ENCODE measurements around the gene MAPK1.

DNA sequence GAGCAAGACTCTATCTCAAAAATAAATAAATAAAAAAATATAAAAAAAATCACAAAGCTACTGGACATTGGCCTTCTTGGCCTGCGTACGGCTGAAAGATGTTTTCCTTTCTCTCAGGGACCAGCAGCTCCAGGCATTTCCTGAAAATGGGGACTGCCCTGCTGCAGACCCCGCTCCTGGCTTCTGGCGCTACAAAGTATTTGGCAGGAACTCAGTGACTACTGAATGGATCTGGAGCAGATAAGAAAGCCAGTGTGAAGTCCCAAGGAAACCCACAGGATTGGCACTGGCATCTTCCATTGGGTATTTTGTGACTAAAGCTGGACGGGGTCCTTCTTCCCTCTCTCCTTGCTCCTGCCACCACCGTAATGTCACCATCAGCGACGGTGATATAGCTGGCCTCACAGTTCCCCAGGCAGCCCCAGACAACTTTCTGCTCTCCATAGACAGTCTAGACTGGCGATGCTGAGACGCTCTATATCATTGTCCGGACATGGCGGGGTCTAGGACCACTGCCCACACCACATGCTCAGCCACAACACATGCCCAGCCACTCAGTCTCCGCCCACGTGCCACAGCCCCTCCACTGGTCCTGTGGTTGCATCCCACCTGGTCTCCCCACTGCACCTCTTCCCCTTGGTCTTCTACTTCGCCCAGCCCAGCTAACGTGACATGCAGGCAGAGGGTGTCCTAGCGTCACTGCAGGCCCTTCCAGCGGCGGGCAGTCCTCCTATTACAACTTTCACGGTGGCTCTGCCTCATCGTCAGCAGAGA is 109.2 kb downstream of the MAPK1 start:
- TF ChIP-seq CTCF (conservative IDR thresholded peaks at IDR 0.05 in 1 of 2, IDR thresholded peaks at IDR 0.05 in 1 of 2; ENCODE audit: low read depth in 1 of 2, low read length in 2 of 2) (no peak), EZH2 (IDR thresholded peaks at IDR 0.05; ENCODE audit: low read length, missing control alignments) (no peak)

All from fibroblast of lung (primary cell).